Heart right ventricle (tissue), 16 donors: ENCODE data around the gene NCAPH2. TPM values are rescaled to one million over a fixed set of nuclear protein-coding genes. Genes with fewer than 3 reads are reported as not detected.

Experiments used
- ATAC-seq, 8 donors: fragments of 200-7000 bp; cut with Tn5 transposase; one replicate each; pipeline ENCODE4 v1.9.1; 2020; ENCODE audit warnings: mild to moderate bottlenecking in 8 of 8, moderate library complexity in 8 of 8, moderate number of reproducible peaks in 1 of 8
- DNase-seq, 2 donors: peaks; one replicate each; pipeline ENCODE4 v3.0.0-alpha.2; 2020
- H3K27ac ChIP-seq, 10 donors: fragments of 200-600 bp; sonication (generic) in 2 of 10; one replicate each; pipeline versions ENCODE4 v1.5.0 to v1.8.0; 2020 to 2022; ENCODE audit warnings: mild to moderate bottlenecking in 3 of 10
- H3K27me3 ChIP-seq, 7 donors: fragments of 200-600 bp; one replicate each; pipeline ENCODE4 v1.8.0; 2021 to 2022; ENCODE audit warnings: mild to moderate bottlenecking in 2 of 7
- H3K36me3 ChIP-seq, 9 donors: fragments of 200-600 bp; sonication (generic) in 1 of 9; one replicate each; pipeline versions ENCODE4 v1.5.0 to v1.8.0; 2020 to 2022; ENCODE audit warnings: mild to moderate bottlenecking in 2 of 9
- H3K4me1 ChIP-seq, 9 donors: fragments of 200-600 bp; sonication (generic) in 1 of 9; one replicate each; pipeline versions ENCODE4 v1.5.0 to v1.8.0; 2020 to 2022; ENCODE audit warnings: mild to moderate bottlenecking in 4 of 9
- H3K4me3 ChIP-seq, 10 donors: fragments of 200-600 bp; sonication (generic) in 2 of 10; one replicate each; pipeline versions ENCODE4 v1.5.0 to v1.8.0; 2020 to 2022; ENCODE audit warnings: mild to moderate bottlenecking in 7 of 10, moderate library complexity in 2 of 10
- H3K9me3 ChIP-seq, 11 donors: fragments of 200-600 bp in 10 of 11; sonication (generic) in 2 of 11; one replicate each; pipeline versions ENCODE4 v1.5.0 to v1.8.0; 2013 to 2022; ENCODE audit warnings: mild to moderate bottlenecking in 2 of 11, control low read depth in 1 of 11, moderate library complexity in 1 of 11
- WGBS, 2 donors: extraction: QIAGEN DNeasy Blood & Tissue Kit; methylation state at CpG; one replicate each; pipeline ENCODE4 v1.1.7; 2013; ENCODE audit warnings: inconsistent platforms in 1 of 2; 5-methylcytosine and 5-hydroxymethylcytosine counted together
- intact Hi-C, 10 donors: fragments of 100-400 bp; cut with DNase I; formaldehyde crosslinking; loops; one replicate each; pipeline versions ENCODE4 v1.11.1 to v1.14.2; 2022
- polyA plus RNA-seq, 2 donors: library from polyadenylated mRNA; stranded (reverse); fragments of 200-250 nt; gene quantifications; one replicate each; pipeline ENCODE4 v1.2.3, GENCODE V29; 2013
- total RNA-seq, 10 donors: library from RNA; stranded (reverse); fragmentation: NEBNext Ultra II Directional in 3 of 10; extraction: Animal tissue kit (Norgen Biotek cat#: 25700) in 3 of 10; gene quantifications; one replicate each; pipeline versions ENCODE4 v1.2.1 to v1.2.4, GENCODE V29; 2021 to 2023
- TF ChIP-seq, protein P1 (sequence below), 9 donors: fragments of 200-600 bp; sonication (generic) in 2 of 9; IDR thresholded peaks; one replicate each; pipeline versions ENCODE4 v1.5.0 to v1.8.0; 2021 to 2022; ENCODE audit warnings: antibody characterized with exemption in 9 of 9, mild to moderate bottlenecking in 5 of 9, moderate library complexity in 1 of 9
- donor health status: Arrhythmogenic right ventricular cardiomyopathy.
- donor health status: ischemic (EF 13 %, LVEDD 7.1; RV severe dilation, severe dysfunction).
- donor health status: healthy with polysubstance abuse.
- donor health status: DM: no; HTN: yes; CAD: no.
- donor health status: DM: no; HTN: no; CAD: no.
- donor health status: ischemic (EF 25% LVEDD 6.9; RV normal size, moderate dysfunction).
- donor health status: ischemic (EF 25% LVEDD 5.7; RV mildly dilated, moderate dysfunction).
- donor health status: healthy.
- donor health status: DM: yes; HTN: yes; CAD: no.
- donor health status: Ischemic cardiomyopathy.
- donor health status: ischemic (EF 35%, LVEDD 5.7; RV mildly dilated, moderate dysfunction).
- donor health status: nonischemic (EF 11% LVEDD 7.7; RV severe dilation, severe dysfunction).
- donor health status: DM: yes; HTN: yes; CAD: no.
- donor health status: PGD.
- donor health status: ischemic (EF 29% LVEDD 5.4; RV normal size, mild dysfunction).
- donor health status: nonischemic (EF 23%, LVEDD 6.1; RV moderate dilation, normal function).

The NCAPH2 gene
- total and polyA plus RNA-seq, 12 donors, result 21.7 to 54.8 (median 27.8) TPM

- WGBS, 2 donors, result 27 to 29% methylated on average over 15 to 21 of the region's 21 CpGs
- TF ChIP-seq, protein P1, sequence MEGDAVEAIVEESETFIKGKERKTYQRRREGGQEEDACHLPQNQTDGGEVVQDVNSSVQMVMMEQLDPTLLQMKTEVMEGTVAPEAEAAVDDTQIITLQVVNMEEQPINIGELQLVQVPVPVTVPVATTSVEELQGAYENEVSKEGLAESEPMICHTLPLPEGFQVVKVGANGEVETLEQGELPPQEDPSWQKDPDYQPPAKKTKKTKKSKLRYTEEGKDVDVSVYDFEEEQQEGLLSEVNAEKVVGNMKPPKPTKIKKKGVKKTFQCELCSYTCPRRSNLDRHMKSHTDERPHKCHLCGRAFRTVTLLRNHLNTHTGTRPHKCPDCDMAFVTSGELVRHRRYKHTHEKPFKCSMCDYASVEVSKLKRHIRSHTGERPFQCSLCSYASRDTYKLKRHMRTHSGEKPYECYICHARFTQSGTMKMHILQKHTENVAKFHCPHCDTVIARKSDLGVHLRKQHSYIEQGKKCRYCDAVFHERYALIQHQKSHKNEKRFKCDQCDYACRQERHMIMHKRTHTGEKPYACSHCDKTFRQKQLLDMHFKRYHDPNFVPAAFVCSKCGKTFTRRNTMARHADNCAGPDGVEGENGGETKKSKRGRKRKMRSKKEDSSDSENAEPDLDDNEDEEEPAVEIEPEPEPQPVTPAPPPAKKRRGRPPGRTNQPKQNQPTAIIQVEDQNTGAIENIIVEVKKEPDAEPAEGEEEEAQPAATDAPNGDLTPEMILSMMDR (IDR thresholded peaks at IDR 0.05), result no peak
- no peaks in the 10 kb centered on the region for H3K9me3 ChIP-seq
- H3K4me1 ChIP-seq, result peaks cover 13 to 33% (median 27%) of the 10 kb centered on the region in 9 donors
- H3K36me3 ChIP-seq, result peaks cover 3 to 51% (median 23%) of the 10 kb centered on the region in 9 donors
- DNase-seq (no peak), ATAC-seq (peak in 6 of 8 donors; percentile 2 to 40 (median 9))
- H3K27me3 ChIP-seq, result no peaks in the 10 kb centered on the region
- intact Hi-C loops, result loop anchor here in 5 of 10 donors (1.0 to 10.0 kb wide), 3 partner anchors 32 to 262 kb away; partner anchors contain the start of genes TUBGCP6 (in 4 of the 5) and SBF1 (in 3 of the 5)
- peak overlapping the region; percentile 64 to 97 (median 94) for H3K27ac ChIP-seq
- H3K4me3 ChIP-seq, result peak overlapping the region; percentile 41 to 100 (median 94)
Observed at GRCh38 chr22:50506611-50507420, 1.2 kb upstream of the NCAPH2 start.

GRCh38 chr22:50507421-50507990, 518 bp upstream of the NCAPH2 start, which contains the start of gene LMF2:
Gene LMF2 (minus strand): TSS chr22:50507702. CDS start chr22:50507675, 27 bp downstream.
- H3K4me1 ChIP-seq, result peaks cover 13 to 33% (median 27%) of the 10 kb centered on the region in 9 donors
- H3K27ac ChIP-seq, result peak within 1 kb of the TSS; percentile 64 to 97 (median 94)
- H3K36me3 ChIP-seq, result peaks cover 3 to 48% (median 23%) of the 10 kb centered on the region in 9 donors
- H3K27me3 ChIP-seq, result no peaks in the 10 kb centered on the region
- intact Hi-C loops, result loop anchor here in 5 of 10 donors (1.0 to 10.0 kb wide), 3 partner anchors 32 to 263 kb away; partner anchors contain the start of genes TUBGCP6 (in 4 of the 5) and SBF1 (in 3 of the 5)
- TF ChIP-seq, protein P1 (IDR thresholded peaks at IDR 0.05), result peak in 3 of 9 donors; percentile 17 to 29 (median 28)
- ATAC-seq (peak; percentile 81 to 89 (median 86)), DNase-seq (peak; percentile 90 to 94)
- H3K4me3 ChIP-seq, result peak within 1 kb of the TSS; percentile 75 to 100 (median 94)
- 0 to 1% methylated on average over 25 to 47 of the region's 62 CpGs for WGBS, 2 donors
- no peaks in the 10 kb centered on the region for H3K9me3 ChIP-seq

- ATAC-seq, result no peak
- intact Hi-C loops, result loop anchor here in 6 of 10 donors (1.0 to 10.0 kb wide), 3 partner anchors 16 to 264 kb away; partner anchors contain the start of genes SCO2 (in 5 of the 6) and TUBGCP6 (in 4 of the 6)
Observed at GRCh38 chr22:50508897-50509296, 873 bp downstream of the NCAPH2 start.

More at GRCh38 chr22:50508897-50509296, 873 bp downstream of the NCAPH2 start:
- TF ChIP-seq, protein P1 (IDR thresholded peaks at IDR 0.05), result no peak
- peaks cover 3 to 38% (median 16%) of the 10 kb centered on the region in 9 donors for H3K36me3 ChIP-seq
- peak overlapping the region in 8 of 10 donors; percentile 81 to 96 (median 91) for H3K27ac ChIP-seq
- peak overlapping the region in 9 of 10 donors; percentile 54 to 90 (median 77) for H3K4me3 ChIP-seq
- no peak for DNase-seq
- H3K4me1 ChIP-seq, result peaks cover 13 to 33% (median 27%) of the 10 kb centered on the region in 9 donors
- H3K9me3 ChIP-seq, result no peaks in the 10 kb centered on the region
- 11 to 14% methylated on average over 3 of the region's 3 CpGs for WGBS, 2 donors
- H3K27me3 ChIP-seq, result no peaks in the 10 kb centered on the region
